ENCODE data around the gene LRRC74A. TPM values are rescaled to one million over a fixed set of nuclear protein-coding genes. Genes with fewer than 3 reads are reported as not detected.

Gene LRRC74A
- polyA plus RNA-seq, 4 donors = not detected

- no peak for FAIRE-seq
- H3K27ac ChIP-seq (ENCODE audit: low read depth in 1 of 3, low read length in 2 of 3) = no peak overlapping the region
- no peak overlapping the region for H3K4me3 ChIP-seq (ENCODE audit: low read depth in 1 of 3, low read length in 3 of 3)
- H3K36me3 ChIP-seq (ENCODE audit: control insufficient read depth in 3 of 3, insufficient read depth in 2 of 3, low read depth in 1 of 3, low read length in 3 of 3) = no peaks in the 10 kb centered on the region
- H3K27me3 ChIP-seq (ENCODE audit: control insufficient read depth in 3 of 3, insufficient read depth in 3 of 3, low read length in 3 of 3) = no peaks in the 10 kb centered on the region
- H3K9me3 ChIP-seq (ENCODE audit: control insufficient read depth in 2 of 2, insufficient read depth in 1 of 2, low read depth in 1 of 2, low read length in 1 of 2) = no peaks in the 10 kb centered on the region
- 76 to 80% (median 78%) methylated on average over 7 of the region's 7 CpGs for WGBS, 3 donors
- DNase-seq = no peak
- H3K4me1 ChIP-seq (ENCODE audit: control insufficient read depth in 3 of 3, insufficient read depth in 2 of 3, low read depth in 1 of 3, low read length in 2 of 3) = no peaks in the 10 kb centered on the region
These were observed 20.3 kb downstream of the LRRC74A start for GRCh38 chr14:76846331-76847047.

- H3K27ac ChIP-seq (ENCODE audit: low read depth in 1 of 3, low read length in 2 of 3) = no peak overlapping the region
- no peaks in the 10 kb centered on the region for H3K36me3 ChIP-seq (ENCODE audit: control insufficient read depth in 3 of 3, insufficient read depth in 2 of 3, low read depth in 1 of 3, low read length in 3 of 3)
- FAIRE-seq (no peak), DNase-seq (no peak)
- H3K9me3 ChIP-seq (ENCODE audit: control insufficient read depth in 2 of 2, insufficient read depth in 1 of 2, low read depth in 1 of 2, low read length in 1 of 2) = no peaks in the 10 kb centered on the region
- H3K27me3 ChIP-seq (ENCODE audit: control insufficient read depth in 3 of 3, insufficient read depth in 3 of 3, low read length in 3 of 3) = no peaks in the 10 kb centered on the region
- no peak overlapping the region for H3K4me3 ChIP-seq (ENCODE audit: low read depth in 1 of 3, low read length in 3 of 3)
- WGBS, 3 donors = 37 to 75% (median 52%) methylated on average over 6 of the region's 6 CpGs
- H3K4me1 ChIP-seq (ENCODE audit: control insufficient read depth in 3 of 3, insufficient read depth in 2 of 3, low read depth in 1 of 3, low read length in 2 of 3) = no peaks in the 10 kb centered on the region
These were observed 22.7 kb downstream of the LRRC74A start for GRCh38 chr14:76848879-76849278.

- FAIRE-seq (no peak), DNase-seq (no peak)
- H3K36me3 ChIP-seq (ENCODE audit: control insufficient read depth in 3 of 3, insufficient read depth in 2 of 3, low read depth in 1 of 3, low read length in 3 of 3) = no peaks in the 10 kb centered on the region
- H3K4me3 ChIP-seq (ENCODE audit: low read depth in 1 of 3, low read length in 3 of 3) = no peak overlapping the region
- no peak overlapping the region for H3K27ac ChIP-seq (ENCODE audit: low read depth in 1 of 3, low read length in 2 of 3)
- H3K9me3 ChIP-seq (ENCODE audit: control insufficient read depth in 2 of 2, insufficient read depth in 1 of 2, low read depth in 1 of 2, low read length in 1 of 2) = no peaks in the 10 kb centered on the region
- H3K27me3 ChIP-seq (ENCODE audit: control insufficient read depth in 3 of 3, insufficient read depth in 3 of 3, low read length in 3 of 3) = no peaks in the 10 kb centered on the region
- 91 to 95% (median 93%) methylated on average over 2 of the region's 2 CpGs for WGBS, 3 donors
- H3K4me1 ChIP-seq (ENCODE audit: control insufficient read depth in 3 of 3, insufficient read depth in 2 of 3, low read depth in 1 of 3, low read length in 2 of 3) = no peaks in the 10 kb centered on the region
These were observed 28.9 kb downstream of the LRRC74A start for GRCh38 chr14:76855066-76855465.

GRCh38 chr14:76856769-76857168 lies 30.6 kb downstream of the LRRC74A start:
- Histone ChIP-seq H3K4me3 (ENCODE audit: low read depth in 1 of 3, low read length in 3 of 3) (no peak overlapping the region), H3K9me3 (ENCODE audit: control insufficient read depth in 2 of 2, insufficient read depth in 1 of 2, low read depth in 1 of 2, low read length in 1 of 2) (no peaks in the 10 kb centered on the region), H3K27ac (ENCODE audit: low read depth in 1 of 3, low read length in 2 of 3) (no peak overlapping the region), H3K4me1 (ENCODE audit: control insufficient read depth in 3 of 3, insufficient read depth in 2 of 3, low read depth in 1 of 3, low read length in 2 of 3) (no peaks in the 10 kb centered on the region), H3K36me3 (ENCODE audit: control insufficient read depth in 3 of 3, insufficient read depth in 2 of 3, low read depth in 1 of 3, low read length in 3 of 3) (no peaks in the 10 kb centered on the region), H3K27me3 (ENCODE audit: control insufficient read depth in 3 of 3, insufficient read depth in 3 of 3, low read length in 3 of 3) (no peaks in the 10 kb centered on the region)
- no peak for FAIRE-seq
- DNase-seq = no peak
- 73 to 90% (median 80%) methylated on average over 1 of the region's 1 CpG for WGBS, 3 donors

GRCh38 chr14:76861574-76862255 lies 35.5 kb downstream of the LRRC74A start:
- Histone ChIP-seq H3K4me1 (ENCODE audit: control insufficient read depth in 3 of 3, insufficient read depth in 2 of 3, low read depth in 1 of 3, low read length in 2 of 3) (no peaks in the 10 kb centered on the region), H3K27ac (ENCODE audit: low read depth in 1 of 3, low read length in 2 of 3) (no peak overlapping the region), H3K36me3 (ENCODE audit: control insufficient read depth in 3 of 3, insufficient read depth in 2 of 3, low read depth in 1 of 3, low read length in 3 of 3) (no peaks in the 10 kb centered on the region), H3K4me3 (ENCODE audit: low read depth in 1 of 3, low read length in 3 of 3) (no peak overlapping the region), H3K9me3 (ENCODE audit: control insufficient read depth in 2 of 2, insufficient read depth in 1 of 2, low read depth in 1 of 2, low read length in 1 of 2) (no peaks in the 10 kb centered on the region), H3K27me3 (ENCODE audit: control insufficient read depth in 3 of 3, insufficient read depth in 3 of 3, low read length in 3 of 3) (no peaks in the 10 kb centered on the region)
- DNase-seq = no peak
- no peak for FAIRE-seq
- WGBS, 3 donors = 70 to 83% (median 79%) methylated on average over 10 of the region's 10 CpGs

- H3K4me1 ChIP-seq (ENCODE audit: control insufficient read depth in 3 of 3, insufficient read depth in 2 of 3, low read depth in 1 of 3, low read length in 2 of 3) = no peaks in the 10 kb centered on the region
- no peaks in the 10 kb centered on the region for H3K27me3 ChIP-seq (ENCODE audit: control insufficient read depth in 3 of 3, insufficient read depth in 3 of 3, low read length in 3 of 3)
- H3K36me3 ChIP-seq (ENCODE audit: control insufficient read depth in 3 of 3, insufficient read depth in 2 of 3, low read depth in 1 of 3, low read length in 3 of 3) = no peaks in the 10 kb centered on the region
- H3K9me3 ChIP-seq (ENCODE audit: control insufficient read depth in 2 of 2, insufficient read depth in 1 of 2, low read depth in 1 of 2, low read length in 1 of 2) = no peaks in the 10 kb centered on the region
- no peak overlapping the region for H3K4me3 ChIP-seq (ENCODE audit: low read depth in 1 of 3, low read length in 3 of 3)
- DNase-seq (no peak), FAIRE-seq (no peak)
- H3K27ac ChIP-seq (ENCODE audit: low read depth in 1 of 3, low read length in 2 of 3) = peak overlapping the region in 1 of 3 donors; percentile 73
- WGBS, 3 donors = 80 to 81% (median 81%) methylated on average over 10 of the region's 10 CpGs
These were observed 36.5 kb downstream of the LRRC74A start for GRCh38 chr14:76862546-76863282.

- no peak for FAIRE-seq
- Histone ChIP-seq H3K4me3 (ENCODE audit: low read depth in 1 of 3, low read length in 3 of 3) (no peak overlapping the region), H3K9me3 (ENCODE audit: control insufficient read depth in 2 of 2, insufficient read depth in 1 of 2, low read depth in 1 of 2, low read length in 1 of 2) (no peaks in the 10 kb centered on the region), H3K27ac (ENCODE audit: low read depth in 1 of 3, low read length in 2 of 3) (peak overlapping the region in 1 of 3 donors; percentile 73), H3K36me3 (ENCODE audit: control insufficient read depth in 3 of 3, insufficient read depth in 2 of 3, low read depth in 1 of 3, low read length in 3 of 3) (no peaks in the 10 kb centered on the region), H3K27me3 (ENCODE audit: control insufficient read depth in 3 of 3, insufficient read depth in 3 of 3, low read length in 3 of 3) (no peaks in the 10 kb centered on the region), H3K4me1 (ENCODE audit: control insufficient read depth in 3 of 3, insufficient read depth in 2 of 3, low read depth in 1 of 3, low read length in 2 of 3) (no peaks in the 10 kb centered on the region)
- DNase-seq = peak; percentile 13 to 68
- 6 to 18% (median 14%) methylated on average over 15 of the region's 15 CpGs for WGBS, 3 donors
These were observed 37.7 kb downstream of the LRRC74A start for GRCh38 chr14:76863724-76864407.

GRCh38 chr14:76866456-76866855 lies 40.2 kb downstream of the LRRC74A start:
- DNase-seq (no peak), FAIRE-seq (no peak)
- Histone ChIP-seq H3K4me3 (ENCODE audit: low read depth in 1 of 3, low read length in 3 of 3) (no peak overlapping the region), H3K9me3 (ENCODE audit: control insufficient read depth in 2 of 2, insufficient read depth in 1 of 2, low read depth in 1 of 2, low read length in 1 of 2) (no peaks in the 10 kb centered on the region), H3K36me3 (ENCODE audit: control insufficient read depth in 3 of 3, insufficient read depth in 2 of 3, low read depth in 1 of 3, low read length in 3 of 3) (no peaks in the 10 kb centered on the region), H3K27ac (ENCODE audit: low read depth in 1 of 3, low read length in 2 of 3) (no peak overlapping the region), H3K4me1 (ENCODE audit: control insufficient read depth in 3 of 3, insufficient read depth in 2 of 3, low read depth in 1 of 3, low read length in 2 of 3) (no peaks in the 10 kb centered on the region), H3K27me3 (ENCODE audit: control insufficient read depth in 3 of 3, insufficient read depth in 3 of 3, low read length in 3 of 3) (no peaks in the 10 kb centered on the region)
- 65 to 71% (median 67%) methylated on average over 9 of the region's 9 CpGs for WGBS, 3 donors
